ENCODE data around the gene EIF4A2. TPM values are rescaled to one million over a fixed set of nuclear protein-coding genes. Genes with fewer than 3 reads are reported as not detected.

The EIF4A2 gene
- total and polyA plus RNA-seq, 9 of the 15 experiments (the other 6 are each of a cell fraction or from before 2014, with no cell fraction given), result 307 to 754 (median 435) TPM

DNA sequence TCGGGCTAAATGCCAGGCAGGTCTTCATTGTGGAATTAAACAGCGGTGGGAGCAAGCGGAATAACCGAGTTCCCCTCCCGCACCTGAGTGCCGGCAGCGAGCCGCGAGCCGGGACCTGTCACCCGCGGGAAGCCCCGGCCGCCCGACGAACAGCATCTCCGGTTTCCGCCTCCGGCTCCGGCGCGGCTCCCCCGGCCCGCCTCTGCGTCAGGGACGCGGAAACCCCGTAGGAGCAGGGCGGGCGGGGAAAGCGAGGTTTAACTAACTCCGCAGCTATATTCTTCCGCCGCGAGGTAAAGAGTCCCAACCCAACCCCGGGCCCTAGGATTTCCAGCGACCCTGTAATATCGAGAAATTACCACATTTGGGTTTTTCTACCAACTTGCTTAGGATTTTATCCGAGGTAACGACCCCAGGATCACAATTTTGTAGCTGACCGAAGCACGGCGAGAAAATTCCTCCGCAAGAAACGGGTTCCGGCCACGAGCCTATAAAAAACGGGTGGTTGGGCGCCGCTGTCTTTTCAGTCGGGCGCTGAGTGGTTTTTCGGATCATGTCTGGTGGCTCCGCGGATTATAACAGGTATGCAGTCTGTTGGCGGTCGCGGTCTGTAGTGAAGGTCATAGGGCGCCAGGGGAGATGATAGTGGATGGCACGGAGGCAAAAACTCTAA, at the start of gene EIF4A2 (continued):
- TF ChIP-seq, protein P1, sequence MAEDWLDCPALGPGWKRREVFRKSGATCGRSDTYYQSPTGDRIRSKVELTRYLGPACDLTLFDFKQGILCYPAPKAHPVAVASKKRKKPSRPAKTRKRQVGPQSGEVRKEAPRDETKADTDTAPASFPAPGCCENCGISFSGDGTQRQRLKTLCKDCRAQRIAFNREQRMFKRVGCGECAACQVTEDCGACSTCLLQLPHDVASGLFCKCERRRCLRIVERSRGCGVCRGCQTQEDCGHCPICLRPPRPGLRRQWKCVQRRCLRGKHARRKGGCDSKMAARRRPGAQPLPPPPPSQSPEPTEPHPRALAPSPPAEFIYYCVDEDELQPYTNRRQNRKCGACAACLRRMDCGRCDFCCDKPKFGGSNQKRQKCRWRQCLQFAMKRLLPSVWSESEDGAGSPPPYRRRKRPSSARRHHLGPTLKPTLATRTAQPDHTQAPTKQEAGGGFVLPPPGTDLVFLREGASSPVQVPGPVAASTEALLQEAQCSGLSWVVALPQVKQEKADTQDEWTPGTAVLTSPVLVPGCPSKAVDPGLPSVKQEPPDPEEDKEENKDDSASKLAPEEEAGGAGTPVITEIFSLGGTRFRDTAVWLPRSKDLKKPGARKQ (CRISPR knock-in tag; IDR thresholded peaks at IDR 0.05), result no peak
- TF ChIP-seq CREB1 (IDR thresholded peaks at IDR 0.05) (peak; percentile 68), CREB1 (CRISPR knock-in tag; IDR thresholded peaks at IDR 0.05) (peak; percentile 72; the same call in 1 of the 2 replicates), ZNF280B (CRISPR knock-in tag; IDR thresholded peaks at IDR 0.05) (no peak), HDAC1 (IDR thresholded peaks at IDR 0.05) (peak; percentile 39 to 72; a peak in 3 of 4 replicates), XRCC3 (IDR thresholded peaks at IDR 0.05) (no peak; the same call in 1 of the 2 replicates), SRSF9 (IDR thresholded peaks at IDR 0.05; ENCODE audit: borderline replicate concordance, low read depth, low read length) (no peak), NFRKB (IDR thresholded peaks at IDR 0.05; ENCODE audit: low read depth) (peak; percentile 99), KLF10 (CRISPR knock-in tag; IDR thresholded peaks at IDR 0.05) (0 out of 2 replicates have a peak, but pooled peaks have one; percentile 4), ZNF274 (IDR thresholded peaks at IDR 0.05; ENCODE audit: borderline replicate concordance, low read depth, low read length) (no peak), HMGN3 (IDR thresholded peaks at IDR 0.05; ENCODE audit: borderline replicate concordance, extremely low read depth, insufficient read length, low read depth, low read length) (peak; percentile 93)
- TF ChIP-seq, protein P2, sequence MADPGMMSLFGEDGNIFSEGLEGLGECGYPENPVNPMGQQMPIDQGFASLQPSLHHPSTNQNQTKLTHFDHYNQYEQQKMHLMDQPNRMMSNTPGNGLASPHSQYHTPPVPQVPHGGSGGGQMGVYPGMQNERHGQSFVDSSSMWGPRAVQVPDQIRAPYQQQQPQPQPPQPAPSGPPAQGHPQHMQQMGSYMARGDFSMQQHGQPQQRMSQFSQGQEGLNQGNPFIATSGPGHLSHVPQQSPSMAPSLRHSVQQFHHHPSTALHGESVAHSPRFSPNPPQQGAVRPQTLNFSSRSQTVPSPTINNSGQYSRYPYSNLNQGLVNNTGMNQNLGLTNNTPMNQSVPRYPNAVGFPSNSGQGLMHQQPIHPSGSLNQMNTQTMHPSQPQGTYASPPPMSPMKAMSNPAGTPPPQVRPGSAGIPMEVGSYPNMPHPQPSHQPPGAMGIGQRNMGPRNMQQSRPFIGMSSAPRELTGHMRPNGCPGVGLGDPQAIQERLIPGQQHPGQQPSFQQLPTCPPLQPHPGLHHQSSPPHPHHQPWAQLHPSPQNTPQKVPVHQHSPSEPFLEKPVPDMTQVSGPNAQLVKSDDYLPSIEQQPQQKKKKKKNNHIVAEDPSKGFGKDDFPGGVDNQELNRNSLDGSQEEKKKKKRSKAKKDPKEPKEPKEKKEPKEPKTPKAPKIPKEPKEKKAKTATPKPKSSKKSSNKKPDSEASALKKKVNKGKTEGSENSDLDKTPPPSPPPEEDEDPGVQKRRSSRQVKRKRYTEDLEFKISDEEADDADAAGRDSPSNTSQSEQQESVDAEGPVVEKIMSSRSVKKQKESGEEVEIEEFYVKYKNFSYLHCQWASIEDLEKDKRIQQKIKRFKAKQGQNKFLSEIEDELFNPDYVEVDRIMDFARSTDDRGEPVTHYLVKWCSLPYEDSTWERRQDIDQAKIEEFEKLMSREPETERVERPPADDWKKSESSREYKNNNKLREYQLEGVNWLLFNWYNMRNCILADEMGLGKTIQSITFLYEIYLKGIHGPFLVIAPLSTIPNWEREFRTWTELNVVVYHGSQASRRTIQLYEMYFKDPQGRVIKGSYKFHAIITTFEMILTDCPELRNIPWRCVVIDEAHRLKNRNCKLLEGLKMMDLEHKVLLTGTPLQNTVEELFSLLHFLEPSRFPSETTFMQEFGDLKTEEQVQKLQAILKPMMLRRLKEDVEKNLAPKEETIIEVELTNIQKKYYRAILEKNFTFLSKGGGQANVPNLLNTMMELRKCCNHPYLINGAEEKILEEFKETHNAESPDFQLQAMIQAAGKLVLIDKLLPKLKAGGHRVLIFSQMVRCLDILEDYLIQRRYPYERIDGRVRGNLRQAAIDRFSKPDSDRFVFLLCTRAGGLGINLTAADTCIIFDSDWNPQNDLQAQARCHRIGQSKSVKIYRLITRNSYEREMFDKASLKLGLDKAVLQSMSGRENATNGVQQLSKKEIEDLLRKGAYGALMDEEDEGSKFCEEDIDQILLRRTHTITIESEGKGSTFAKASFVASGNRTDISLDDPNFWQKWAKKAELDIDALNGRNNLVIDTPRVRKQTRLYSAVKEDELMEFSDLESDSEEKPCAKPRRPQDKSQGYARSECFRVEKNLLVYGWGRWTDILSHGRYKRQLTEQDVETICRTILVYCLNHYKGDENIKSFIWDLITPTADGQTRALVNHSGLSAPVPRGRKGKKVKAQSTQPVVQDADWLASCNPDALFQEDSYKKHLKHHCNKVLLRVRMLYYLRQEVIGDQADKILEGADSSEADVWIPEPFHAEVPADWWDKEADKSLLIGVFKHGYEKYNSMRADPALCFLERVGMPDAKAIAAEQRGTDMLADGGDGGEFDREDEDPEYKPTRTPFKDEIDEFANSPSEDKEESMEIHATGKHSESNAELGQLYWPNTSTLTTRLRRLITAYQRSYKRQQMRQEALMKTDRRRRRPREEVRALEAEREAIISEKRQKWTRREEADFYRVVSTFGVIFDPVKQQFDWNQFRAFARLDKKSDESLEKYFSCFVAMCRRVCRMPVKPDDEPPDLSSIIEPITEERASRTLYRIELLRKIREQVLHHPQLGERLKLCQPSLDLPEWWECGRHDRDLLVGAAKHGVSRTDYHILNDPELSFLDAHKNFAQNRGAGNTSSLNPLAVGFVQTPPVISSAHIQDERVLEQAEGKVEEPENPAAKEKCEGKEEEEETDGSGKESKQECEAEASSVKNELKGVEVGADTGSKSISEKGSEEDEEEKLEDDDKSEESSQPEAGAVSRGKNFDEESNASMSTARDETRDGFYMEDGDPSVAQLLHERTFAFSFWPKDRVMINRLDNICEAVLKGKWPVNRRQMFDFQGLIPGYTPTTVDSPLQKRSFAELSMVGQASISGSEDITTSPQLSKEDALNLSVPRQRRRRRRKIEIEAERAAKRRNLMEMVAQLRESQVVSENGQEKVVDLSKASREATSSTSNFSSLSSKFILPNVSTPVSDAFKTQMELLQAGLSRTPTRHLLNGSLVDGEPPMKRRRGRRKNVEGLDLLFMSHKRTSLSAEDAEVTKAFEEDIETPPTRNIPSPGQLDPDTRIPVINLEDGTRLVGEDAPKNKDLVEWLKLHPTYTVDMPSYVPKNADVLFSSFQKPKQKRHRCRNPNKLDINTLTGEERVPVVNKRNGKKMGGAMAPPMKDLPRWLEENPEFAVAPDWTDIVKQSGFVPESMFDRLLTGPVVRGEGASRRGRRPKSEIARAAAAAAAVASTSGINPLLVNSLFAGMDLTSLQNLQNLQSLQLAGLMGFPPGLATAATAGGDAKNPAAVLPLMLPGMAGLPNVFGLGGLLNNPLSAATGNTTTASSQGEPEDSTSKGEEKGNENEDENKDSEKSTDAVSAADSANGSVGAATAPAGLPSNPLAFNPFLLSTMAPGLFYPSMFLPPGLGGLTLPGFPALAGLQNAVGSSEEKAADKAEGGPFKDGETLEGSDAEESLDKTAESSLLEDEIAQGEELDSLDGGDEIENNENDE (IDR thresholded peaks at IDR 0.05; ENCODE audit: low read depth, low read length), result no peak

All from K562 (cell line).